OCI-LY3 (cell line): ENCODE data around the gene HSD17B11.

Experiments
- H2AFZ ChIP-seq: fragments of 200-600, 300-600 bp; shearing (Covaris generic); 2 replicates; pipeline ENCODE4 v1.6.0; 2014; ENCODE audit warnings: antibody characterized with exemption, low read depth, low read length
- H3K27ac ChIP-seq: fragments of 200-600, 300-600 bp; sonication (generic); 2 replicates; pipeline ENCODE4 v1.5.1; 2014; ENCODE audit warnings: mild to moderate bottlenecking, low read length, moderate library complexity, mixed read lengths
- H3K27me3 ChIP-seq: fragments of 200-600, 300-600 bp; sonication (generic); 2 replicates; pipeline ENCODE4 v1.6.1; 2014; ENCODE audit warnings: low read depth, low read length, mixed read lengths
- H3K36me3 ChIP-seq: fragments of 200-600, 300-600 bp; sonication (generic); replicated peaks from 2 replicates; pipeline ENCODE3; 2014; ENCODE audit warnings: low read depth, low read length, mixed read lengths
- H3K4me1 ChIP-seq: fragments of 300-600, 200-600 bp; sonication (generic); 2 replicates; pipeline ENCODE4 v1.6.1; 2014; ENCODE audit warnings: low read length, mixed read lengths
- H3K4me2 ChIP-seq: fragments of 200-600, 300-600 bp; sonication (generic); 2 replicates; pipeline ENCODE4 v1.6.1; 2014; ENCODE audit warnings: low read length, mixed read lengths
- H3K4me3 ChIP-seq: fragments of 300-600, 200-600 bp; sonication (generic); 2 replicates; pipeline ENCODE4 v1.5.1; 2014; ENCODE audit warnings: antibody characterized with exemption, mild to moderate bottlenecking, low read length, moderate library complexity
- H3K79me2 ChIP-seq: fragments of 300-600, 200-600 bp; shearing (Covaris generic); 2 replicates; pipeline ENCODE4 v1.6.1; 2014; ENCODE audit warnings: mild to moderate bottlenecking, low read length, mixed read lengths
- H3K9ac ChIP-seq: fragments of 300-600, 200-600 bp; shearing (Covaris generic); 2 replicates; pipeline ENCODE4 v1.6.0; 2014; ENCODE audit warnings: mild to moderate bottlenecking, low read length, moderate library complexity
- H3K9me3 ChIP-seq: fragments of 200-600, 300-600 bp; shearing (Covaris generic); 2 replicates; pipeline ENCODE4 v1.6.1; 2014; ENCODE audit warnings: low read length, mixed read lengths; ENCODE audit not compliant: insufficient read depth
- H4K20me1 ChIP-seq: fragments of 200-600, 300-600 bp; sonication (generic); 2 replicates; pipeline ENCODE4 v1.6.1; 2016; ENCODE audit warnings: low read length, mixed read lengths; ENCODE audit not compliant: insufficient read depth
- CTCF ChIP-seq: fragments of 200-600, 300-600 bp; sonication (generic); IDR thresholded peaks from 2 replicates; pipeline ENCODE4 v1.5.1; 2014; ENCODE audit warnings: antibody characterized with exemption, low read length, low read depth
- EZH2phosphoT487 ChIP-seq: fragments of 200-600 bp; shearing (Covaris generic); IDR thresholded peaks from 2 replicates; pipeline ENCODE4 v1.6.1; 2018; ENCODE audit warnings: antibody characterized with exemption, mixed run types, low read depth

The HSD17B11 gene

GRCh38 chr4:87306056-87306455 lies 84.9 kb downstream of the HSD17B11 start:
- no peak overlapping the region for H2AFZ ChIP-seq
- H4K20me1 ChIP-seq: no peaks in the 10 kb centered on the region
- H3K4me3 ChIP-seq: no peak overlapping the region

GRCh38 chr4:87305562-87305961 lies 85.4 kb downstream of the HSD17B11 start:
- H3K4me1 ChIP-seq: peaks cover 11% of the 10 kb centered on the region; the same call in 1 of the 2 replicates
- no peaks in the 10 kb centered on the region for H3K27me3 ChIP-seq
- H3K4me2 ChIP-seq: no peak overlapping the region
- no peak overlapping the region for H3K9ac ChIP-seq
- no peak overlapping the region for H3K4me3 ChIP-seq
- H2AFZ ChIP-seq: no peak overlapping the region
- H3K27ac ChIP-seq: no peak overlapping the region
- H3K79me2 ChIP-seq: no peaks in the 10 kb centered on the region
- no peaks in the 10 kb centered on the region for H3K36me3 ChIP-seq
- TF ChIP-seq CTCF (no peak), EZH2phosphoT487 (no peak)
- H4K20me1 ChIP-seq: no peaks in the 10 kb centered on the region
- no peaks in the 10 kb centered on the region for H3K9me3 ChIP-seq

More at GRCh38 chr4:87306056-87306455, 84.9 kb downstream of the HSD17B11 start:
- TF ChIP-seq CTCF: no peak
- no peak for TF ChIP-seq EZH2phosphoT487
- H3K27me3 ChIP-seq: no peaks in the 10 kb centered on the region
- no peak overlapping the region for H3K27ac ChIP-seq
- H3K9ac ChIP-seq: no peak overlapping the region
- H3K36me3 ChIP-seq: no peaks in the 10 kb centered on the region
- H3K4me1 ChIP-seq: peaks cover 11% of the 10 kb centered on the region; the same call in 1 of the 2 replicates
- no peaks in the 10 kb centered on the region for H3K9me3 ChIP-seq
- no peak overlapping the region for H3K4me2 ChIP-seq
- H3K79me2 ChIP-seq: no peaks in the 10 kb centered on the region

GRCh38 chr4:87304745-87305432 lies 86.1 kb downstream of the HSD17B11 start:
- no peak overlapping the region for H2AFZ ChIP-seq

More at GRCh38 chr4:87304745-87305432, 86.1 kb downstream of the HSD17B11 start:
- Histone ChIP-seq H3K27ac (no peak overlapping the region), H4K20me1 (no peaks in the 10 kb centered on the region), H3K4me2 (no peak overlapping the region), H3K27me3 (no peaks in the 10 kb centered on the region), H3K79me2 (no peaks in the 10 kb centered on the region), H3K4me3 (no peak overlapping the region), H3K4me1 (peaks cover 11% of the 10 kb centered on the region; the same call in 1 of the 2 replicates), H3K9ac (no peak overlapping the region), H3K36me3 (no peaks in the 10 kb centered on the region), H3K9me3 (no peaks in the 10 kb centered on the region)
- TF ChIP-seq CTCF (no peak), EZH2phosphoT487 (no peak)
